ENCODE data around the gene GAA. TPM values are rescaled to one million over a fixed set of nuclear protein-coding genes. Genes with fewer than 3 reads are reported as not detected.
A peak's percentile ranks its signal among the peaks of the same experiment; 100 is the strongest.

The GAA gene
- total RNA-seq (10 to 100 TPM; 48.0 to 82.2 TPM), polyA plus RNA-seq (10 to 100 TPM; 24.8 to 43.6 TPM)
- long read RNA-seq, donor 1, transcript GAA-207 (5 exons, 756 nt), result minor isoform, 6 of 229 reads
- long read RNA-seq, donor 1, transcript GAA-202 (21 exons, 3,549 nt), result major isoform, 21 of 229 reads
- long read RNA-seq, donor 1, partial matches to known transcripts, result 178 of 229 reads
- long read RNA-seq, donor 1, other reads (novel, unspliced or antisense), result 21 of 229 reads
- long read RNA-seq, donor 2, transcript GAA-202 (21 exons, 3,549 nt), result major isoform, 28 of 114 reads
- long read RNA-seq, donor 2, partial matches to known transcripts, result 62 of 114 reads
- long read RNA-seq, donor 2, other reads (novel, unspliced or antisense), result 16 of 114 reads

DNA sequence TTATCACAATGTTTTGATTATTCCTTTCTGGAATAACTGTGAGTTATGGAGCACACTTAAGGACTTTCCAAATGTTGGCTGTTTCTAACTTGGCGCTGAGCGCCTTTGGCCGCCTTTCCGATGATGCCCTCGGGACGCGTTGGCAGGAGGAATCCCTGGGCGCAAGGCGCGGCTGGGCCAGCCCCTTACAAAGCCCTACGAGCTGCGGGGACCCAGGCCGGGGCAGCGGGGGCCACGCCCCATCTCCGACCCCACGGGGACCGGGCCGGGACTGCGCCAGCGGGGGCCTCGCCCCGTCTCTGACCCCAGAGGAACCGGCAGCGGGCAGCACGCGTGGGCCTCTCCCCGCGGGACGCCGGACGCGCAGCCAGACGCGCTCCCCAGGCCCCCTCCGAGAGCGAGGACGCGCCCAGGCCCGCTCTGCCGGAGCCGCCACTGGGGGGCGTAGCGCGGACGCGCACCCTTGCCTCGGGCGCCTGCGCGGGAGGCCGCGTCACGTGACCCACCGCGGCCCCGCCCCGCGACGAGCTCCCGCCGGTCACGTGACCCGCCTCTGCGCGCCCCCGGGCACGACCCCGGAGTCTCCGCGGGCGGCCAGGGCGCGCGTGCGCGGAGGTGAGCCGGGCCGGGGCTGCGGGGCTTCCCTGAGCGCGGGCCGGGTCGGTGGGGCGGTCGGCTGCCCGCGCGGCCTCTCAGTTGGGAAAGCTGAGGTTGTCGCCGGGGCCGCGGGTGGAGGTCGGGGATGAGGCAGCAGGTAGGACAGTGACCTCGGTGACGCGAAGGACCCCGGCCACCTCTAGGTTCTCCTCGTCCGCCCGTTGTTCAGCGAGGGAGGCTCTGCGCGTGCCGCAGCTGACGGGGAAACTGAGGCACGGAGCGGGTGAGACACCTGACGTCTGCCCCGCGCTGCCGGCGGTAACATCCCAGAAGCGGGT, at the start of gene GAA:
Gene GAA (plus strand): TSS at position 571 of the 935 bp plus-strand sequence. CDS start 3,006 bp downstream, outside the sequence.
- Histone ChIP-seq H3K4me1 (ENCODE audit: control insufficient read depth in 1 of 2, insufficient read depth in 2 of 2, low read length in 2 of 2) (no peaks in the 10 kb centered on the region), H3K36me3 (ENCODE audit: control insufficient read depth in 1 of 2, insufficient read depth in 2 of 2, low read length in 1 of 2) (no peaks in the 10 kb centered on the region), H3K27me3 (ENCODE audit: control insufficient read depth in 1 of 2, insufficient read depth in 2 of 2, low read length in 1 of 2) (no peaks in the 10 kb centered on the region), H3K9me3 (ENCODE audit: control insufficient read depth, low read length) (no peaks in the 10 kb centered on the region), H3K4me3 (ENCODE audit: low read length in 2 of 2) (peak within 1 kb of the TSS; percentile 63 to 66), H3K27ac (ENCODE audit: low read depth in 1 of 2, low read length in 2 of 2) (peak within 1 kb of the TSS in 1 of 2 donors; percentile 18)
- peak; percentile 92 for ATAC-seq (ENCODE audit: low FRiP score)
- DNase-seq, result peak; percentile 90 to 95
- WGBS, 2 donors, result 1% methylated on average over 78 to 114 of the region's 114 CpGs
- intact Hi-C loops (cut with DNase I), result loop anchor here in 1 of 2 donors (5.0 kb wide), 1 partner anchor 46 kb away; the partner anchor contains the start of gene EIF4A3

DNA sequence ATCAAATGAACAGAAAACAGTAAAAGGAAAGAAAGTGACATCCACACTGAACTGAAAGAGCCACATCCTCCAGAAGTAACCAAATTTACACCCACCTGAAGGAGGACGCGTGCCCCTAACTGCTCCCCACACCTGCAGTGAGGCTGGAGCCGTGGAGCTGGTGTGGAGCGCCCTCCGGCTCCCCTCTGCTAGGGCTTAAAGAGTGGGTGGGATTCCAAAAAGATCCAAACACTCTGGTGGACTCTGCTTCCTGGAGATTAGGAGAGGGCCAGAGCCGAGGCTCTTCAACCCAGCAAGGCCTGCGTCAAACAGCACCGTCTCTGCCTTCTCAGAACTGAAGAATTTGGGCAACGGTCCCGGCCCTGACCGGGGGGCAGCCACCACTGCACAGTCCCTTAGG, 49.7 kb upstream of the GAA start:
- 93 to 95% methylated on average over 11 of the region's 11 CpGs for WGBS, 2 donors
- DNase-seq, result no peak
- intact Hi-C loops (cut with DNase I), result no loop called here

DNA sequence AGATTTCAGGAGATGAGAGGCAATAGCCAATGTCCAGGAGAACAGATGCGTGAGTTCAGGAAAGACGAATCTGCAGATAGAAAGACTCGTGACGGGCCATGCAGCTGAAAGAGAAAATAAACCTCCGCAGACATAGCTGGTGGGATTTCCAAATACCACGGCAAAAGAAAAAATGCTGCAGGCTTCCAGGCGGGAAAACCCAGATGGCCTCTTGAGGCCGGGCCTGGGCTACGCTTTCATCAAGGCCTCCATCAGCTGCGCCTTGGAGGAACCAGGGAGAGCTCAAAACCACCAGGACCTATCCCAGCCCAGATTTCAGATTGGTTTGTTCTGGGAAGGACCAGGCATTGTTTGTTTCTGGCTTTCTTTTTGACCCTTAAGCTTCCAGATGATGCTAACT, 48.3 kb upstream of the GAA start:
- no peaks in the 10 kb centered on the region for H3K4me1 ChIP-seq (ENCODE audit: control insufficient read depth in 1 of 2, insufficient read depth in 2 of 2, low read length in 2 of 2)
- no peak for ATAC-seq (ENCODE audit: low FRiP score)
- no peaks in the 10 kb centered on the region for H3K9me3 ChIP-seq (ENCODE audit: control insufficient read depth, low read length)
- intact Hi-C loops (cut with DNase I), result no loop called here
- H3K36me3 ChIP-seq (ENCODE audit: control insufficient read depth in 1 of 2, insufficient read depth in 2 of 2, low read length in 1 of 2), result no peaks in the 10 kb centered on the region
- H3K4me3 ChIP-seq (ENCODE audit: low read length in 2 of 2), result no peak overlapping the region
- 89 to 93% methylated on average over 10 of the region's 10 CpGs for WGBS, 2 donors
- no peak overlapping the region for H3K27ac ChIP-seq (ENCODE audit: low read depth in 1 of 2, low read length in 2 of 2)
- H3K27me3 ChIP-seq (ENCODE audit: control insufficient read depth in 1 of 2, insufficient read depth in 2 of 2, low read length in 1 of 2), result no peaks in the 10 kb centered on the region
- DNase-seq, result no peak

More for the DNA sequence above, 49.7 kb upstream of the GAA start:
- no peak overlapping the region for H3K27ac ChIP-seq (ENCODE audit: low read depth in 1 of 2, low read length in 2 of 2)
- H3K36me3 ChIP-seq (ENCODE audit: control insufficient read depth in 1 of 2, insufficient read depth in 2 of 2, low read length in 1 of 2), result no peaks in the 10 kb centered on the region
- peak; percentile 48 for ATAC-seq (ENCODE audit: low FRiP score)
- no peaks in the 10 kb centered on the region for H3K9me3 ChIP-seq (ENCODE audit: control insufficient read depth, low read length)
- no peak overlapping the region for H3K4me3 ChIP-seq (ENCODE audit: low read length in 2 of 2)
- H3K4me1 ChIP-seq (ENCODE audit: control insufficient read depth in 1 of 2, insufficient read depth in 2 of 2, low read length in 2 of 2), result no peaks in the 10 kb centered on the region
- no peaks in the 10 kb centered on the region for H3K27me3 ChIP-seq (ENCODE audit: control insufficient read depth in 1 of 2, insufficient read depth in 2 of 2, low read length in 1 of 2)

DNA sequence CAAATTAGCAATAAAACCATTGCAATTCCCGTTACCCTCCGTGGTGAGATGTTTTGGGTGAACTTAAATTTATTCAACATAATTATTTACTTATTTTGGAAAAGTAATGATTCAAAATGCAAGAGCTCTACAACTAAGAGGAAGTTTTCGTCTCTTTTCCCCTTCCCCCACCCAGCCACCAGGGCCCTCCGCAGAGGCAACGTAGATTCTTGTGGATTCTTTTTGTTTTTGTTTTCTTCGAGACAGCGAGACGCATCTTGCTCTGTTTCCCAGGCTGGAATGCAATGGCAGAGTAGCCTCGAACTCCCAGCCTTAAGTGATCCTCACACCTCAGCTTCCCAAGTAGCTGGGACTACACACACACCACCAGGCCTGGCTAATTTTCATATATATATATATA, 45.8 kb upstream of the GAA start:
- no peaks in the 10 kb centered on the region for H3K27me3 ChIP-seq (ENCODE audit: control insufficient read depth in 1 of 2, insufficient read depth in 2 of 2, low read length in 1 of 2)
- no peaks in the 10 kb centered on the region for H3K9me3 ChIP-seq (ENCODE audit: control insufficient read depth, low read length)
- H3K36me3 ChIP-seq (ENCODE audit: control insufficient read depth in 1 of 2, insufficient read depth in 2 of 2, low read length in 1 of 2), result no peaks in the 10 kb centered on the region
- intact Hi-C loops (cut with DNase I), result no loop called here
- 88 to 92% methylated on average over 9 of the region's 9 CpGs for WGBS, 2 donors
- H3K27ac ChIP-seq (ENCODE audit: low read depth in 1 of 2, low read length in 2 of 2), result no peak overlapping the region
- H3K4me1 ChIP-seq (ENCODE audit: control insufficient read depth in 1 of 2, insufficient read depth in 2 of 2, low read length in 2 of 2), result no peaks in the 10 kb centered on the region
- no peak overlapping the region for H3K4me3 ChIP-seq (ENCODE audit: low read length in 2 of 2)
- ATAC-seq (ENCODE audit: low FRiP score) (no peak), DNase-seq (no peak)

DNA sequence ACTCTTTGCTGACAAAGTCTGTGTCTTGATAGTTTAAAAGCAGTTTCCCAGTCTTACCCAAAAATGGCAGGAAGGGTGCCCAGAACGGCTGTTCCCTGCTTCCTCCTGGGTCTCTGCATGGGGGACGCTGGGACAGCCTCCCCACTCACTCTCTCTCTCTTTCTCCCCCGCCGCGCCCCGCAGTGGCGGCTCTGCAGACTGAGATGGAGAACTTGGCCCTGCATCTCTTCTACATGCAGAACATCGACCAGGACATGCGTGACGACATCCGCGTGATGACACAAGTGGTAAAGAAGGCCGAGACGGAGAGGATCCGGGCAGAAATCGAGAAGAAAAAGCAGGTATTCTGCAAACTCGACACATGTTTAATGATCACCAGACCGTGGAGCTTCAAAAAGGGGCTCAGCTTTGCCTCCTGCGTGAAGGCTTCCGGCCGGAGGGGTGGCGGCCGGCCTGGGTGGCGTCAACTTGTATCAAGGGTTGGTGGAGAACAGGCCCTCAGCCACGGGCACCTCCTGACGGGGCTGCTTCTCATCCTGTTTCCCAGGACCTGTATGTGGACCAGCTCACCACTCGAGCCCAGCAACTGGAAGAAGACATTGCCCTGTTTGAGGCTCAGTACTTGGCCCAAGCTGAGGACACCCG, 42.9 kb upstream of the GAA start:
- DNase-seq, result no peak
- no peak for ATAC-seq (ENCODE audit: low FRiP score)
- intact Hi-C loops (cut with DNase I), result no loop called here
- H3K4me1 ChIP-seq (ENCODE audit: control insufficient read depth in 1 of 2, insufficient read depth in 2 of 2, low read length in 2 of 2), result no peaks in the 10 kb centered on the region
- 96% methylated on average over 28 of the region's 28 CpGs for WGBS, 2 donors
- H3K4me3 ChIP-seq (ENCODE audit: low read length in 2 of 2), result no peak overlapping the region
- H3K27me3 ChIP-seq (ENCODE audit: control insufficient read depth in 1 of 2, insufficient read depth in 2 of 2, low read length in 1 of 2), result no peaks in the 10 kb centered on the region
- no peak overlapping the region for H3K27ac ChIP-seq (ENCODE audit: low read depth in 1 of 2, low read length in 2 of 2)
- H3K9me3 ChIP-seq (ENCODE audit: control insufficient read depth, low read length), result no peaks in the 10 kb centered on the region
- no peaks in the 10 kb centered on the region for H3K36me3 ChIP-seq (ENCODE audit: control insufficient read depth in 1 of 2, insufficient read depth in 2 of 2, low read length in 1 of 2)

DNA sequence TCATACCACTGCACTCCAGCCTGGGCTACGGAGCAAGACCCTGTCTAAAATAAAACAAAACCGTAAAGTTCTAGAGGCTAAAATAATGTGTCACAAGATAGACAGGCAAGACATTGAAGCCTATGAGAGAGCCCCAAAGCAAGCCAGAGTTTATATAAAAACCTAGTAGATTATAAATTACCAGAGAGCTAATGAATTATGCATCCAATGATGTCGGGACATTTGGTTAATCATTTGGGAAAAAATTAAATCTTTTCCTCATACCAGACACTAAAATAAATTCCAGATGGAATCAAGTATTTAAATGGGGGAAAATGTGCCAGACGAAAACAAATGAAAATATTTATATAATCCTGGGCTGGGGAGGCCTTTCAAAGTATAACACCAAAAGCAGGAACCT, 40.7 kb upstream of the GAA start:
- 12 to 18% methylated on average over 4 of the region's 4 CpGs for WGBS, 2 donors
- Histone ChIP-seq H3K4me3 (ENCODE audit: low read length in 2 of 2) (no peak overlapping the region), H3K27ac (ENCODE audit: low read depth in 1 of 2, low read length in 2 of 2) (no peak overlapping the region), H3K27me3 (ENCODE audit: control insufficient read depth in 1 of 2, insufficient read depth in 2 of 2, low read length in 1 of 2) (no peaks in the 10 kb centered on the region), H3K36me3 (ENCODE audit: control insufficient read depth in 1 of 2, insufficient read depth in 2 of 2, low read length in 1 of 2) (no peaks in the 10 kb centered on the region), H3K9me3 (ENCODE audit: control insufficient read depth, low read length) (no peaks in the 10 kb centered on the region), H3K4me1 (ENCODE audit: control insufficient read depth in 1 of 2, insufficient read depth in 2 of 2, low read length in 2 of 2) (no peaks in the 10 kb centered on the region)
- intact Hi-C loops (cut with DNase I), result no loop called here
- DNase-seq, result no peak
- ATAC-seq (ENCODE audit: low FRiP score), result no peak

DNA sequence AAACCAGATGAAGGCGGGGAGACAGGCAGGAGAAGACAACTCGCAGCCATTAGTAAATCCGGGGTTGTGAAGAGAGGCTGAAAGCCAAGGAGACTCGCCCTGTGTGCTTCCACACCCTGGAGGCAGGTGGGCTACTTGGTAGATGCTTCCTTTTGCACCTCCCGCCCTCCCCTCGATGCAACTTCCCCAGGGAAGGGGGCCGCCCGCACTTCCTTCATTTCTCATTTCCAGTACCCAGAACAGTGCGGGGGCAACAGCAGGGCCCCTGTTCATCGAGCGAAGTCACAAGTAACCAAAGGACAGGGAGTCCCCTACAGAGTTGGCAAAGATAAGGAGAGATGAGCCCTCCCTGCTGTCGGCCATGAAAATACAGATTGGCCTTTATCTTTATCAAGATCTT, 40.0 kb upstream of the GAA start:
- intact Hi-C loops (cut with DNase I), result no loop called here
- ATAC-seq (ENCODE audit: low FRiP score), result no peak

DNA sequence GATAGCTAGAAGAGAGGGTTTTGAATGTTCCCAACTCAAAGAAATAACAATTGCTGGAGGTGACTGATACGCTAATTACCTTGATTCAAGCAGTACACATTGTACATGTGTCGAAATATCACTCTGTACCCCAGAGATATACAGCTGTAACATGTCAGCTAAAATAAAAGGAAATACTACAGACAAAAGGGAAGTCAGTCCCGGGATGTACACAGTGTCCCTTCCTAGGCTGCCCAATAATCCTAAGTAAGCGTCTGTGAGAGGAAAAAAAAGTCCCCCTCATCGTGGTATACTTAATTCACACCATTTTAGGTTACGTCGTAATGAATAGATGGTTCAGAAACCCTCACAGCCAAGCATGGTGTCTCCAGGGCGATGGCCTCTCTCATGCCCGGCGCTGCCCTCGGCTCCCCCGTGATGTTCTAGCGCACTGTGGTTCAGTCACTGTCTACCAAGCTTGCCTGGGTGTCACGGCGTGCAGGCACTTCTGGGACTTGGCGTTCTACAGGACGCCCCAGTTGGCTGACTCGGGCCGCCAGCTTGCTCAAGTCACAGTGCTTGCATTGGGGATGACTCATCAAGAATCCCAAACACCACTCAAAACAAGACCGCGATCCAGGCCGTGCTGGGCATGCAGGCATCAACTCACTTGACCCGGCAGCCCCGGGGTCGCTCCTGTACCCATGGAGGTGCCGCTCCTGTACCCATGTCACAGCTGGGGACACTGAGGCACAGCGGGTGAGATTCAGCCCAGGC, 37.4 kb upstream of the GAA start:
- Histone ChIP-seq H3K27ac (ENCODE audit: low read depth in 1 of 2, low read length in 2 of 2) (no peak overlapping the region), H3K36me3 (ENCODE audit: control insufficient read depth in 1 of 2, insufficient read depth in 2 of 2, low read length in 1 of 2) (no peaks in the 10 kb centered on the region), H3K27me3 (ENCODE audit: control insufficient read depth in 1 of 2, insufficient read depth in 2 of 2, low read length in 1 of 2) (no peaks in the 10 kb centered on the region), H3K4me1 (ENCODE audit: control insufficient read depth in 1 of 2, insufficient read depth in 2 of 2, low read length in 2 of 2) (no peaks in the 10 kb centered on the region), H3K4me3 (ENCODE audit: low read length in 2 of 2) (no peak overlapping the region), H3K9me3 (ENCODE audit: control insufficient read depth, low read length) (no peaks in the 10 kb centered on the region)
- ATAC-seq (ENCODE audit: low FRiP score) (peak; percentile 21), DNase-seq (peak in 1 of 2 donors; percentile 81)
- intact Hi-C loops (cut with DNase I), result no loop called here
- WGBS, 2 donors, result 74 to 75% methylated on average over 27 of the region's 27 CpGs

More for the DNA sequence above, 40.0 kb upstream of the GAA start:
- H3K27me3 ChIP-seq (ENCODE audit: control insufficient read depth in 1 of 2, insufficient read depth in 2 of 2, low read length in 1 of 2), result no peaks in the 10 kb centered on the region
- no peaks in the 10 kb centered on the region for H3K4me1 ChIP-seq (ENCODE audit: control insufficient read depth in 1 of 2, insufficient read depth in 2 of 2, low read length in 2 of 2)
- H3K4me3 ChIP-seq (ENCODE audit: low read length in 2 of 2), result no peak overlapping the region
- H3K9me3 ChIP-seq (ENCODE audit: control insufficient read depth, low read length), result no peaks in the 10 kb centered on the region
- no peak overlapping the region for H3K27ac ChIP-seq (ENCODE audit: low read depth in 1 of 2, low read length in 2 of 2)
- no peak for DNase-seq
- 96% methylated on average over 12 of the region's 12 CpGs for WGBS, 2 donors
- H3K36me3 ChIP-seq (ENCODE audit: control insufficient read depth in 1 of 2, insufficient read depth in 2 of 2, low read length in 1 of 2), result no peaks in the 10 kb centered on the region

Measured in aorta (tissue), 5 donors.